GM19372 (cell line): ENCODE measurements around the gene EML6.
A peak's percentile ranks its signal among the peaks of the same experiment; 100 is the strongest.
"Not testable (repeated sequence)": the region's sequence is repeated elsewhere in the genome, so short reads cannot be mapped to it uniquely, and the experiment has no call there.

Experiments
- ATAC-seq: cut with Tn5 transposase; IDR thresholded peaks from one replicate; pipeline ENCODE4 v1.9.1; 2021; ENCODE audit warnings: mild to moderate bottlenecking, low read depth, moderate library complexity; ENCODE audit not compliant: unreplicated experiment

EML6 gene

GRCh38 chr2:54723131-54723995 is at the start of gene EML6:
EML6 (plus strand) TSS chr2:54723662; CDS start chr2:54725062, 1,400 bp downstream.
- ATAC-seq: peak; percentile 98

GRCh38 chr2:54675281-54675680 is 48.2 kb upstream of the EML6 start:
- no peak for ATAC-seq

- ATAC-seq: no peak
Observed at GRCh38 chr2:54675738-54676137, 47.7 kb upstream of the EML6 start.

GRCh38 chr2:54676656-54677055 is 46.8 kb upstream of the EML6 start:
- no peak for ATAC-seq

DNA sequence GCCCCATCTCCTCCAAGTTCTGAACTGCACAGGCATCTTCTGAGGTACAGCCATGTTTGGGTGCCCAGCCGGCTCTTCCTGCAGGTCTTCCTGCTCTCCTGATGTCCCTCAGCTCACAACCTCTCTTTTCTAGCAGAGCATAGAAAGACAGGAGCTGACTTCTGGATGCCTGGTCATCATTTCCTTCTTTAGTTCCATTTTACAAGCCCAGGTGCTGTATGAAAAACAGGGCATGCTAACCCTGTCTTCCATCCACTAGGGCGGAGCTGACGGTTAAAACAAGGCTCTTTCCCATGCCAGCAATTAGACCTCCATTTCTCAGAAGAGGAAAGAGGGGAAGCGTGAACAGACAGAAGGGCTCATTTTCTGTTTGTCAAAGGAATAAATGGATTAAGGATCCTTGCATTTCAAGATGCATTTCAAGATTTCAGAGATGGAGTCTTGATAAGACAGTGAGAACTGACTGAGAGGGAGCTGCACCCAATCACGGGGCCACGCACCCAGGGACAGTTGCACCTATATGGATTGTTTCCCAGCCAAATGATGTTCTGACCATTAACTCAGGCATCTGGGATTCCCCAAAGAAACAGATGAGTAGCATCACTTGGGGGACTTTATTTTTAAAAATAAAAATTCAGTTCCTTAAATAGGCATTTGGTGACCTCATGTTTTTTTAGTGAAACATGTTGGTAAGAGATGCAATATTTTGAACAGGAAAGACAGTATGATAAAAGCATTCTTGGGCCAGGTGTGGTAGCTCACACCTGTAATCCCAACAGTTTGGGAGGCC is 45.8 kb upstream of the EML6 start:
- ATAC-seq: no peak

GRCh38 chr2:54678719-54679118 is 44.7 kb upstream of the EML6 start:
- no peak for ATAC-seq

- ATAC-seq: peak; percentile 47
Observed at GRCh38 chr2:54680397-54681041, 42.9 kb upstream of the EML6 start.

DNA sequence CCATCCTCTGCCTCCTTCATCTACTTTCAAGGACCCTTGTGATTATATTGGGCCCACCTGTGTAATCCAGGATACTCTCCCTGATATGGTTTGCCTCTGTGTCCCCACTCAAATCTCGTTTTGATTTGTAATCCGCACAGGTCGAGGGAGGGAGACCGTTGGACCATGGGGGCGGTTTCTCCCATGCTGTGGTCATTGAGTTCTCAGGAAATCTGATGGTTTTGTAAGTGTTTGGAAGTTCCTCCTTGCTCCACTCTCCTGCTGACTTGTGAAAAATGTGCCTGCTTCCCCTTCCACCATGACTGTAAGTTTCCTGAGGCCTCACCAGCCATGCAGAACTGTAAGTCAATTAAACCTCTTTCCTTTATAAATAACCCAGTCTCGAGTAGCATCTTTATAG is 42.0 kb upstream of the EML6 start:
- no peak for ATAC-seq

- no peak for ATAC-seq
Observed at GRCh38 chr2:54683596-54683995, 39.9 kb upstream of the EML6 start.

- ATAC-seq: no peak
Observed at GRCh38 chr2:54685263-54685775, 38.1 kb upstream of the EML6 start.

DNA sequence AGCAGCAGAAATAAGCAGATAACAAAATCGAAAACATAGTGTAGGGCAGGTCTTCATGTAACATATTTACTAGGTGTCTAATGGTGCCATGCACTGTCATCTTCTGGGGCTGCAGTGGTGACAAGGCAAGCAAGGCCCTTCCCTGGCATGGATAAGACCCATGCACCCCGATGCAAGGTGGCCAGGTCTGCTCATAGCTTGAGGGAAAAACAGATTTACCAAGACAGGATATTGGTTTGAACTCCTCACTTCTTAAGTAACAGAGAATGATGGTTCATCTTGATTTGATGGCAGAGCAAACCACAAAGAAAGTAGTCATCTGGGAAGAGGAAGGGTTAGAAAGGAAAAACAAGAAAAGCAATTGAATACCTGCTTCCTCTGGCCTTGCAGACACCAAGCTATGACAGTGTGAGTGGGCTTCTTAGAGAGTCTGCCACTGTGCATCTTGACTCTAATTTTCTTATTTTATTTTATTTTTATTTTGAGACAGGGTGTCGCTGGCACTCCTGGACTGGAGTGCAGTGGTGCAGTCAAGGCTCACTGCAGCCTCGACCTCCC is 35.8 kb upstream of the EML6 start:
- no peak for ATAC-seq

DNA sequence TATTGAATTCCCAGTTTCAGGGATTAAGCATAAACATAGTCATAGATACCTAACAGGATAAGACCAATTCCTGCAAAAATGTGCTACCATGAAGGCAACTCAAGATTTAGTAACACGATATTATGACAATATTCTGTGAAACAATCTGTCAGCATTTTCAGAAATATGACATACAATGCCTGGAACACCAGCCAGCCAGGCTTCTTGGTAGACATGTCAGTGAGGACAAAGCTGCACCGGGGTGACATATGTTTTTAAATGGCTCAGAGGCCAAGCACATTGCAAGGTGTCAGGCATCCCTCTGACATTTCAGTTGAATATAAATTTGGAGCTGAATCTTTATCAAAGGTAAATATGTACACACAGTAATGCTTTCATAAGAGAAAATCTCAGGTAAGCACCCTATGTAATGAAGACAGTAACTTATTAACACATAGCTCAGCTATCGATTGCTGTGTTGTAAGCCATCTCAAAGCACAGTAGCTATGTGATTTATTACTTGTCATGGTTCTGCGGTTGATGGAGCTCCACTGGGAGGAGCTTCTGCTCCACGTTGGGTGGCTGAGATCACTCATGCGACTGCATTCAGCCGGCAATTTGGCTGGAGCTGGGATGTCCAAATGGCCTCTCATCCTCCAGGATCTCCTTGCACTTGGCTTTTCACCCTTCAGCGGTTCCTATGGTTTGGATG is 31.9 kb upstream of the EML6 start:
- no peak for ATAC-seq

DNA sequence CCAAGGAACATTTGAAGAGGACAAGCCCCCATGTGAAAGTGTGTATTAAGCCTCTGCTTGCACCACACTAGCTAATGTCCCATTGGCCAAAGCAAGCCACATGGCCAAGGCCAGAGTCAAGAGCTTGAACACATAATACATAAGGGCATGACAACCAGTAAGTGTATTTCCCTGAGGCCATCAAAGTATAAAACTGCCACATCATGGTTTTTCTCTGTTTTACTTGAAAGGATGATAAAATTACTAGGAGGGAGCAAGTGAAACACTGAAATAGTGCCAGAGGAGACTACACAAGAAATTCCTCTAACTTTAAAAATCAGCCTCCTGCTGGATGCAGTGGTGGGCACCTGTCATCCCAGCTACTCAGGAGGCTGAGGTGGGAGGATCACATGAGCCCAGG is 30.9 kb upstream of the EML6 start:
- no peak for ATAC-seq

GRCh38 chr2:54695378-54695777 is 28.1 kb upstream of the EML6 start:
- ATAC-seq: no peak

DNA sequence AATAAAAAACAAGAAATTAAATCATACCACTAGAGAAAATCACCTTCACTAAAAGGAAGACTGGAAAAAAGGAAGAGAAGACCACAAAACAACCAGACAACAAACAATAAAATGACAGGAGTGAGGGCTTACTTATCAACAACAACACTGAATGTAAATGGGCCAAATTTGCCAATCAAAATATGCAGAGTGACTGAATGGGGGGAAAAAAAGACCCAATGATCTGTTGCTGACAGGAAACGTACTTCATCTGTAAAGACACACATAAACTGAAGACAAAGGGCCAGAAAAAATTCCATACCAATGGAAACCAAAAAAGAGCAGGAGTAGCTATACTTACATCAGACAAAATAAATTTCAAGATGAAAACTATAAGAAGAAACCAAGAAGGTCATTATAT is 25.5 kb upstream of the EML6 start:
- ATAC-seq: no peak

GRCh38 chr2:54698926-54699325 is 24.5 kb upstream of the EML6 start:
- not testable (repeated sequence) for ATAC-seq

- ATAC-seq: no peak
Observed at GRCh38 chr2:54699665-54700064, 23.8 kb upstream of the EML6 start.

- no peak for ATAC-seq
Observed at GRCh38 chr2:54701029-54701428, 22.4 kb upstream of the EML6 start.

DNA sequence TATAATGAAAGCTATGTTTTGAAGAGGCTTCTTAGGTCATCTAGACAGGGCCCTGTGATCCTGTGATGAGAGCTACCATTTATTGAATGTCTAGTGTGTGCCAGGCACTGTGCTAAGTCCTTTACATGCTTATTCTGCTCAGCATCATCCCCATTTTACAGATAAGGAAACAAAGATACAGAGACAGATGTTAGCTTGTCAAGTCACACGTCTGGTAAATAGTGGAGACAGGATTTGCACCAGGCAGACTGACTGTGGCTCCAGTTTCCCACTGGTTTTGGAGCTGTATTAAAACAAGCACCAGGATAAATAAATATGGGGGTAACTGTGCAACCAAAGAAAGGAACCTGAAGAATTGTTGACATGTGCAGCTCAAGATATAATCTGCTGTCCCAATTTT is 19.2 kb upstream of the EML6 start:
- ATAC-seq: no peak
